GM19468 (cell line): Measurements from ENCODE around the gene RBM20.
A peak's percentile ranks its signal among the peaks of the same experiment; 100 is the strongest.
"Not testable (repeated sequence)": the region's sequence is repeated elsewhere in the genome, so short reads cannot be mapped to it uniquely, and the experiment has no call there.

Experiments
- ATAC-seq: cut with Tn5 transposase; IDR thresholded peaks from one replicate; pipeline ENCODE4 v1.9.1; 2021; ENCODE audit warnings: mild to moderate bottlenecking, moderate library complexity, moderate number of reproducible peaks; ENCODE audit not compliant: unreplicated experiment; ENCODE audit errors: extremely low read depth

The RBM20 gene

GRCh38 chr10:110643653-110644597 is at the start of gene RBM20:
TSS of gene RBM20 (plus strand) at chr10:110644336. CDS start at chr10:110644455, 119 bp downstream.
- no peak for ATAC-seq

GRCh38 chr10:110597476-110597875 is 46.7 kb upstream of the RBM20 start:
- ATAC-seq, result no peak

- peak; percentile 43 for ATAC-seq
Observed at GRCh38 chr10:110600487-110601101, 43.5 kb upstream of the RBM20 start.

GRCh38 chr10:110601581-110601980 is 42.6 kb upstream of the RBM20 start:
- ATAC-seq, result no peak

- ATAC-seq, result no peak
Observed at GRCh38 chr10:110608087-110608486, 36.0 kb upstream of the RBM20 start.

GRCh38 chr10:110609605-110610004 is 34.5 kb upstream of the RBM20 start:
- no peak for ATAC-seq

- ATAC-seq, result no peak
Observed at GRCh38 chr10:110610308-110610774, 33.8 kb upstream of the RBM20 start.

GRCh38 chr10:110610781-110611180 is 33.4 kb upstream of the RBM20 start:
- ATAC-seq, result not testable (repeated sequence)

GRCh38 chr10:110612087-110612486 is 32.0 kb upstream of the RBM20 start:
- peak; percentile 26 for ATAC-seq

GRCh38 chr10:110612629-110613028 is 31.5 kb upstream of the RBM20 start:
- no peak for ATAC-seq

GRCh38 chr10:110613341-110613995 is 30.7 kb upstream of the RBM20 start:
- no peak for ATAC-seq

GRCh38 chr10:110613996-110614495 is 30.1 kb upstream of the RBM20 start:
- no peak for ATAC-seq

- ATAC-seq, result no peak
Observed at GRCh38 chr10:110615057-110615747, 28.9 kb upstream of the RBM20 start.

GRCh38 chr10:110616493-110617033 is 27.6 kb upstream of the RBM20 start:
- ATAC-seq, result no peak

GRCh38 chr10:110617425-110618229 is 26.5 kb upstream of the RBM20 start:
- no peak for ATAC-seq

- no peak for ATAC-seq
Observed at GRCh38 chr10:110618230-110618610, 25.9 kb upstream of the RBM20 start.

- no peak for ATAC-seq
Observed at GRCh38 chr10:110619514-110620397, 24.4 kb upstream of the RBM20 start.

GRCh38 chr10:110620398-110620719 is 23.8 kb upstream of the RBM20 start:
- ATAC-seq, result no peak
